ENCODE measurements around the gene PJVK.

PJVK gene

GRCh38 chr2:178450774-178451525, at the start of gene PJVK, which contains the start of gene PRKRA:
TSS of gene PJVK (plus strand) at chr2:178451378. CDS start at chr2:178453410, 2,032 bp downstream.
TSS of gene PRKRA (minus strand) at chr2:178451175. CDS start at chr2:178451030, 145 bp downstream.
- DNase-seq: peak; percentile 98
- Histone ChIP-seq H3K36me3 (peaks cover 41% of the 10 kb centered on the region), H3K4me3 (ENCODE audit: low read depth, low read length) (peak within 1 kb of the TSS; percentile 92), H3K27me3 (ENCODE audit: insufficient read depth, low read depth, severe bottlenecking) (no peaks in the 10 kb centered on the region), H3K9me3 (ENCODE audit: severe bottlenecking) (no peaks in the 10 kb centered on the region), H3K27ac (peak within 1 kb of the TSS; percentile 99)
- no peak for TF ChIP-seq CTCF (IDR thresholded peaks at IDR 0.05; ENCODE audit: low read depth, low read length)

GRCh38 chr2:178401994-178402437, 49.2 kb upstream of the PJVK start:
- TF ChIP-seq CTCF (IDR thresholded peaks at IDR 0.05; ENCODE audit: low read depth, low read length): no peak
- no peak for DNase-seq
- H3K36me3 ChIP-seq: no peaks in the 10 kb centered on the region; the same call in 1 of the 2 replicates
- H3K27me3 ChIP-seq (ENCODE audit: insufficient read depth, low read depth, severe bottlenecking): no peaks in the 10 kb centered on the region
- H3K4me3 ChIP-seq (ENCODE audit: low read depth, low read length): no peak overlapping the region
- no peak overlapping the region for H3K27ac ChIP-seq
- peaks cover 2% of the 10 kb centered on the region for H3K9me3 ChIP-seq (ENCODE audit: severe bottlenecking)

- Histone ChIP-seq H3K4me3 (ENCODE audit: low read depth, low read length) (no peak overlapping the region), H3K27ac (no peak overlapping the region)
These were observed 47.4 kb upstream of the PJVK start for GRCh38 chr2:178403671-178404306.

GRCh38 chr2:178404368-178404767, 46.8 kb upstream of the PJVK start:
- H3K27me3 ChIP-seq (ENCODE audit: insufficient read depth, low read depth, severe bottlenecking): no peaks in the 10 kb centered on the region
- DNase-seq: no peak
- no peak overlapping the region for H3K27ac ChIP-seq
- peaks cover 2% of the 10 kb centered on the region for H3K9me3 ChIP-seq (ENCODE audit: severe bottlenecking)
- TF ChIP-seq CTCF (IDR thresholded peaks at IDR 0.05; ENCODE audit: low read depth, low read length): no peak
- H3K36me3 ChIP-seq: no peaks in the 10 kb centered on the region
- H3K4me3 ChIP-seq (ENCODE audit: low read depth, low read length): no peak overlapping the region

More at GRCh38 chr2:178403671-178404306, 47.4 kb upstream of the PJVK start:
- TF ChIP-seq CTCF (IDR thresholded peaks at IDR 0.05; ENCODE audit: low read depth, low read length): no peak
- Histone ChIP-seq H3K9me3 (ENCODE audit: severe bottlenecking) (peaks cover 2% of the 10 kb centered on the region), H3K36me3 (no peaks in the 10 kb centered on the region), H3K27me3 (ENCODE audit: insufficient read depth, low read depth, severe bottlenecking) (no peaks in the 10 kb centered on the region)
- no peak for DNase-seq

GRCh38 chr2:178409261-178409660, 41.9 kb upstream of the PJVK start:
- no peak for TF ChIP-seq CTCF (IDR thresholded peaks at IDR 0.05; ENCODE audit: low read depth, low read length)
- no peaks in the 10 kb centered on the region for H3K27me3 ChIP-seq (ENCODE audit: insufficient read depth, low read depth, severe bottlenecking)
- no peak overlapping the region for H3K27ac ChIP-seq
- H3K36me3 ChIP-seq: no peaks in the 10 kb centered on the region
- DNase-seq: no peak
- no peaks in the 10 kb centered on the region for H3K9me3 ChIP-seq (ENCODE audit: severe bottlenecking)
- no peak overlapping the region for H3K4me3 ChIP-seq (ENCODE audit: low read depth, low read length)

Data from WERI-Rb-1 (cell line).